ENCODE data around the gene FLT4. TPM values are rescaled to one million over a fixed set of nuclear protein-coding genes. Genes with fewer than 3 reads are reported as not detected.

The FLT4 gene
- total RNA-seq, 1 donor from 2014 or later: 236 TPM

Other genes starting within 250 kb of the FLT4 start
- gene CNOT6, start 155.2 kb downstream of the FLT4 start, total RNA-seq: 17.7 and 21.5 TPM in 2 replicates
- gene SCGB3A1, start 58.1 kb downstream of the FLT4 start, total RNA-seq: 1.5 TPM in 2 replicates
- gene OR2Y1, start 90.5 kb upstream of the FLT4 start, total RNA-seq: not detected in 2 replicates
- 67.9 and 139 TPM in 2 replicates for gene MGAT1, start 153.2 kb upstream of the FLT4 start, total RNA-seq
- 12.4 and 12.7 TPM in 2 replicates for gene ZFP62, start 211.7 kb upstream of the FLT4 start, total RNA-seq
- gene BTNL8, start 249.6 kb upstream of the FLT4 start, total RNA-seq: 0.13 TPM in 1 of 2 replicates, not detected in the other